Breast epithelium (tissue), 3 donors: Measurements from ENCODE around the gene ADGRG1.

Experiments
- POLR2A ChIP-seq: fragments of 450-650 bp; IDR thresholded peaks from one replicate; pipeline ENCODE4 v1.6.1; 2016; ENCODE audit warnings: antibody characterized with exemption, mild to moderate bottlenecking, moderate library complexity
- TF ChIP-seq, protein P1 (sequence below), 3 donors: fragments of 450-650 bp; IDR thresholded peaks; one replicate each; pipeline ENCODE4 v1.5.1; 2016 to 2017; ENCODE audit warnings: antibody characterized with exemption in 3 of 3, mild to moderate bottlenecking in 3 of 3, moderate library complexity in 3 of 3

DNA sequence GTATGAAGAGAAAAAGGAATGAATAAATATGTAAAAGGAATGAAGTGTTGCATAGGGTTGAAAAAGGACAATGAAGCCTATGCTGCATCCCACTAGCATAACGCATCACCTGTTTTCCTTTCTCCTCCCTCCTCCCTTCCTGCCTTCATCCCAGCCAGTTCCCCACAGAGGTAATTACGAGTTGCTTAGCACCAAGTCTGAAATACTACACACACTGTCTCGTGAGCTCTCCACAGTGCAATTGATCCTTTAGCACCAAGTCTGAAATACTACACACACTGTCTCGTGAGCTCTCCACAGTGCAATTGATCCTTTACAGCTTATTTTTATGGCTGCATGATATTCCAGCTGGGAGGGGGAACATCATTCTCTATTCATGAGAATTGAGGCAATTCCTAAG, 65.1 kb downstream of the ADGRG1 start:
- TF ChIP-seq, protein P1, sequence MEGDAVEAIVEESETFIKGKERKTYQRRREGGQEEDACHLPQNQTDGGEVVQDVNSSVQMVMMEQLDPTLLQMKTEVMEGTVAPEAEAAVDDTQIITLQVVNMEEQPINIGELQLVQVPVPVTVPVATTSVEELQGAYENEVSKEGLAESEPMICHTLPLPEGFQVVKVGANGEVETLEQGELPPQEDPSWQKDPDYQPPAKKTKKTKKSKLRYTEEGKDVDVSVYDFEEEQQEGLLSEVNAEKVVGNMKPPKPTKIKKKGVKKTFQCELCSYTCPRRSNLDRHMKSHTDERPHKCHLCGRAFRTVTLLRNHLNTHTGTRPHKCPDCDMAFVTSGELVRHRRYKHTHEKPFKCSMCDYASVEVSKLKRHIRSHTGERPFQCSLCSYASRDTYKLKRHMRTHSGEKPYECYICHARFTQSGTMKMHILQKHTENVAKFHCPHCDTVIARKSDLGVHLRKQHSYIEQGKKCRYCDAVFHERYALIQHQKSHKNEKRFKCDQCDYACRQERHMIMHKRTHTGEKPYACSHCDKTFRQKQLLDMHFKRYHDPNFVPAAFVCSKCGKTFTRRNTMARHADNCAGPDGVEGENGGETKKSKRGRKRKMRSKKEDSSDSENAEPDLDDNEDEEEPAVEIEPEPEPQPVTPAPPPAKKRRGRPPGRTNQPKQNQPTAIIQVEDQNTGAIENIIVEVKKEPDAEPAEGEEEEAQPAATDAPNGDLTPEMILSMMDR (IDR thresholded peaks at IDR 0.05) = no peak
- no peak for TF ChIP-seq POLR2A
